Activated T-cell treated with anti-CD3 and anti-CD28 coated beads for 24 hours (primary cell): Measurements from ENCODE around the gene PDGFRB.

Experiments
- DNase-seq: peaks from one replicate; pipeline ENCODE4 v3.0.0-alpha.2; 2020; ENCODE audit warnings: low read depth

Gene PDGFRB

GRCh38 chr5:150129813-150130492, 25.7 kb downstream of the PDGFRB start:
- peak; percentile 17 for DNase-seq

GRCh38 chr5:150129454-150129812, 26.2 kb downstream of the PDGFRB start:
- DNase-seq, result no peak

GRCh38 chr5:150126921-150127265, 28.8 kb downstream of the PDGFRB start:
- DNase-seq, result no peak

- no peak for DNase-seq
These were observed 29.3 kb downstream of the PDGFRB start for GRCh38 chr5:150126199-150126920.

GRCh38 chr5:150125334-150125733, 30.3 kb downstream of the PDGFRB start:
- no peak for DNase-seq

GRCh38 chr5:150124596-150124995, 31.0 kb downstream of the PDGFRB start:
- DNase-seq, result no peak

- DNase-seq, result no peak
These were observed 31.5 kb downstream of the PDGFRB start for GRCh38 chr5:150124111-150124557.

GRCh38 chr5:150123542-150123941, 32.1 kb downstream of the PDGFRB start:
- no peak for DNase-seq

GRCh38 chr5:150122536-150123481, 32.8 kb downstream of the PDGFRB start:
- DNase-seq, result no peak

- DNase-seq, result no peak
These were observed 33.5 kb downstream of the PDGFRB start for GRCh38 chr5:150122158-150122510.

- no peak for DNase-seq
These were observed 34.0 kb downstream of the PDGFRB start for GRCh38 chr5:150121448-150122157.

- no peak for DNase-seq
These were observed 34.8 kb downstream of the PDGFRB start for GRCh38 chr5:150120617-150121447.

GRCh38 chr5:150120062-150120441, 35.6 kb downstream of the PDGFRB start:
- DNase-seq, result no peak

- no peak for DNase-seq
These were observed 36.1 kb downstream of the PDGFRB start for GRCh38 chr5:150119421-150120061.

- DNase-seq, result no peak
These were observed 37.0 kb downstream of the PDGFRB start for GRCh38 chr5:150118561-150119229.

- DNase-seq, result no peak
These were observed 37.6 kb downstream of the PDGFRB start for GRCh38 chr5:150117945-150118560.

- no peak for DNase-seq
These were observed 38.8 kb downstream of the PDGFRB start for GRCh38 chr5:150116667-150117400.

- DNase-seq, result no peak
These were observed 40.8 kb downstream of the PDGFRB start for GRCh38 chr5:150114773-150115408.
